Activated CD8-positive, alpha-beta memory T cell treated with anti-CD3 and anti-CD28 coated beads, Interleukin-2, amount 50 U/mL, for 1 hour (primary cell): ENCODE results near the gene ATP6AP2.

Experiments used
- DNase-seq: peaks from one replicate; pipeline ENCODE4 v3.0.0-alpha.2; 2020; ENCODE audit errors: extremely low read depth

The ATP6AP2 gene

DNA sequence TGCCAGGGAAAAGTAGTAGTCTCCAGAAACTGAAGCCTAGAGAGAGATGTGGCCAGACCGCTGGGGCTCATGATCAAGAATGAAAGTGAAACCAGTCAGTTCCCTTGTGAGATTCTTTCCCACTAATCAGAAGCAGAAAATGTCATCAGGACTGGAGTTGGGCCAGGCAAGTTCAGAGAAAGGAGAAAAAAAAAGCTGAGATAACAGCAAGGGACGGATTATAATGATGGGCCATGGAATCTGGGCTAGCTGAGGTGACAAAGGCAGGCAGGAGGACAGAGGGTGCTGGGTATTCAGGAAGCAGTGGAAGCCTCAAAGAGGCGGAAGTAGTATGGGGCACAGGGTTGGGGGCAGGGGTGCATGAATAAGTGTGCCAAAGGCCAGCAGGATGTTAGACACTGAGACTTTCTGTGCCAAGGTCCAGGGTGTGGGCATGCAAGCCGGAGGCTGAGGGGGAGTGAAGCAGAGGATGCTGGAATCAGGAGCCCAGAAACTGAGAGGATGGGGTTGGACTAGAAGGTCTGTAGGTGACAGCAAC lies 64.1 kb downstream of the ATP6AP2 start:
- DNase-seq, result no peak

DNA sequence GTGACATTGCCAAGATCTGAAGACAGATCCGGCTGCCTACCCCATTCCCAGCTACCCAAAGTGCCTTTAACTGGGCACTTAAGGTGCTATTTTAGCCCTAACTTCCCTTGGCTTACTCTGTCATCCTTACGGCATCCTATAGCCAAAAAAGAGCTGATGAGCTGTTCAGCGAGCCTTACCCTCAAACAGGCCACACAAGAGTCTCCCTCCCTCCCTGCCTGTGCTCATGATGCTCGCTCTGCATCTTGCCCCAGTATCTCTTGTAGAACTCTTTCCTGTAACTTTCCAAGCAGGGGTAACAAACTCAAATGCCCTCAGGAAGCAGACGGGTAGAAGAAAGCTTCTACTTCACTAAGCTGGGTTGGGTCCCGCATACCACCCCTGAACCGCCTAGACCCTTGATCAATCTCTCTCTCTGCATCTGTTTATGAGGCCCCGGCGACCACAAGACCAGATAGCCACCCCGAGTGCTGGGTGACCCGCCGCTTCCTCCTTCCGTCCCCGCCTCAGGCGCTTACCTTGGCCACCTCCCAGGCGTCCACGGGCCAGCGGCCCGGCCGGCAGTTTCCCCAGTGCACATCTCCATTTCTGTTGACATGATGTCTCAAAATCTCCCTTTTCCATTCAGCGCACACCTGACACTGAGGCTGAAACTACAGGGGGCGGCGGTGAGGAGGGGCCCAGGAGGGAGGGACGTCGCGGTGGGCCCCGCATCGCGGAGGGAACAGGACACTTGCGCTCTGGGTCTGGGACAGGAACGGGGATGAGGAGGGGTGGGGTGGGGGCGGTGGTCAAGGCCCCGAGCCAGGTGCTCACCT lies 65.9 kb downstream of the ATP6AP2 start:
- DNase-seq, result no peak

DNA sequence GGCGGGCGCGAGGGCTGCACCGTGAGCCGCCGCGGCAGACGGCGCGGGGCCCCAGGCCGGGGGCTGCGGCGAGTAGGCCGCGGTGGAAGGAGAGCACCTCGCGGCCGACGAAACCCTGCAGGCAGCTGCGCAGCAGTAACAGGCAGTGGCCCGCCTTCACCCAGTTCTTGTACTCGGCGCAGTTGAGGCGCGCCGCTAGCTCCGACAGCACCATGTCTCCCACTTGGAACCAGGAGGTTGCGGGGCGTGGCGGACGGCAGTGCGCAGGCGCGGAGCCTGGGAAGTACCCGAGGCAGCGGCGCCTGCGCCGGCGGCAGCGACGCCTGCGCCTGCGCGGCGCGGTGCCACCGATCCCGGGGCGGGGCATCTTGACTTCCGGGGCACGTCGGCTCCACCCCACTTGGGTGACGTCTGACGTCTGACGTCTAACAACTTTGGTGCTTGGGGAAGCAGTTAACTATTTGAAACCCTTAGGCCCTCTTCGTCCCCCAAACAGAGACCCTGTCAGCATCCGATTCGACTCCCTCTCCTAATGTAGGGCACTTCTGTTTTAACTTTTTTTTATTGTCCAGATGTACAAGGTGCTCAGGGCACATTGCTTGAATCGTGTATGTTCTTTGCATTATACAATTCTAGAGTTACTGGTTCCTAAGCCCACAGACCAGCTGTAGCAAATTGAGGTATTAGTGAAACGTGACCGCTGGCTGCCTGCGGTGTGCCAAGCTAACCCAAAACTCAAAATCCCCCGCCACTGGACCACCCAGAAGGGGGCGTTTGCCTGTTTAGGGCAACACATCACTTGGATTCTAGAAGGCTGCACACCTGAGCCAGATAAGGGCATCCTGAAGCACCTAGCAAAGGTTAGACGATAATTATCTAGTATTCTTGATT lies 66.8 kb downstream of the ATP6AP2 start, which contains the start of gene CXorf38:
Gene CXorf38, minus strand, starts transcription at position 255 of the 891 bp plus-strand sequence. Its CDS starts 41 bp downstream, at position 214.
- peak; percentile 79 for DNase-seq

DNA sequence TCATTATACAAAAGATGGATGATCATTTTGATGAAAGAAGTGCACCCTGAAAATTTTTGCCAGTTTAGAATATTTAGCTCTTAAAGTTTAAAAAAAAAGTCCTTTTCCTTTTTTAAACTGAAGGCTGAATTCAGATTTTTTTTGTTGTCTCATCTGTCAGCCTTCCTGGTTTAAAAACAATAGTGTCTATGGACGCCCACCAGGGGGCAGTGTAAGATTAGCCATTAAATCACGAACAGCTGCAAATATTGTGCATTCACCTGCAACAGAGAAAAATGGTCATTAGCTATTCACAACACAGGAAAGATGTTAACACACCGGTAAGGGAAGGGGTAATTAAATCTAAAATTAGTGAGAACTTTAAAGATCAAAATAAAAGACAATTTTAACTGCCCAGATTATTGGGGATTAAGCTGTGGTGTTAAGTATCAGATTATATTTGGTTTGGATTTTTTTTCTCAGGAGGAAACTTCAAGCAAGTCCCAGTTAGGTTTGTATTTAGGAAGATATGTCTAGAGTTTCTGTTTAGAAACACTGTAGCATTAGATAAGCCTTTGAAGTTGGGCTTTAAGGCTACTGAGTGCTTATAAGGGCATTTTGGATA lies 71.0 kb downstream of the ATP6AP2 start:
- peak; percentile 58 for DNase-seq

DNA sequence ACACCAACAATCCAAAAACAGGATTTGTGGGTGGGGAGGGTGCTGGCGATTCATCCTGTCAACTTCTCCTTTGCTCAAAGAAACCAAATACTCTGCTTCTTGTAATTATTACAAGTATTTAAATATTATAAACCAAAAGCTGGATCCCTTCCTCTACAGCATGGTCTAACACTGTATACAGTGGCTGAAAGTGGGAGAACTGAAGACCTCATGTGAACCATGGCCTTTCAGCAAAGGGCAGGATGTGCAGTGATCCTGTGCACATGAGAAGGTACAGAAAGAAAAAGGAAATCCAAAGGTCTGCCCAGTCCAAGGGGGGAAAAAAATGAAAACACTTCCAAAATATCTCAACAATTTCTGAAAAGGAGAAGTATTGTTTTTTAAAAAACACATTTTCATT lies 71.9 kb downstream of the ATP6AP2 start:
- no peak for DNase-seq

DNA sequence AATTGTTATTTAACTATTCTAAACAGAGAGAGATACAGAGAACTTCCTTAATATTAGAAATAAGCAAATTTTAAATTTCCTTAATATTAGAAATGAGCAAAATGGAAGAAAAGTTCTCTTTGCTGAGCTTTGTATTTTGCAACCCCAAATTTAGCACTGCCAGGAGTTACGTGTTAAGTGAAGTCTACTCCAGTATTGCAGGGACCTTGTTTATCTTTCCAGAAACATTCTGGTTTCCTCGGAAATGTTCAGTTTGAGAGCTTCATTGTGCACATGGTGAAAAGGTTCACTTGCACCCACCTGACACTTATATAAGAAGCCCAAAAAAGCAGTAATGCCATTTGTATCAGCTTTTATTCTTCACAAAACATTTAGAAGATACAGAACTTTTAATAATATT lies 72.8 kb downstream of the ATP6AP2 start:
- no peak for DNase-seq
